ENCODE results near the gene UBE2G2.

Gene UBE2G2

DNA sequence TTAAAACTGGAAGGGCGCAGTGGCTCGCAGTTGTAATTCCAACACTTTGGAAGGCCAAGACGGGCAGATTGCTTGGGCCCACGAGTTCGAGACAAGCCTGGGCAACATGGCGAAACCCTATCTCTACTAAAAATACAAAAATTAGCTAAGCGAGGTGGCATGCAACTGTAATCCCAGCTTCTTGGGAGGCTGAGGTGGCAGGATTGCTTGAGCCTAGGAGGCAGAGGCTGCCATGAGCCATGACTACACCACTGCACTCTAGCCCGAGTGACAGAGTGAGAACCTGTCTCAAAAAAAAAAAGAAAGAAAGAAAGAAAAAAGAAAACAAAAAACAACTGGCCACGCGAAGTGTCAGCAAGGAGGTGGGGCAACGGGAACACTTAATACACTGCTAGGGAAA lies 6.3 kb downstream of the UBE2G2 start:
- no peak for DNase-seq (ENCODE audit: low read depth, low spot score)
- no peak overlapping the region for H3K4me3 ChIP-seq (ENCODE audit: low read length)

DNA sequence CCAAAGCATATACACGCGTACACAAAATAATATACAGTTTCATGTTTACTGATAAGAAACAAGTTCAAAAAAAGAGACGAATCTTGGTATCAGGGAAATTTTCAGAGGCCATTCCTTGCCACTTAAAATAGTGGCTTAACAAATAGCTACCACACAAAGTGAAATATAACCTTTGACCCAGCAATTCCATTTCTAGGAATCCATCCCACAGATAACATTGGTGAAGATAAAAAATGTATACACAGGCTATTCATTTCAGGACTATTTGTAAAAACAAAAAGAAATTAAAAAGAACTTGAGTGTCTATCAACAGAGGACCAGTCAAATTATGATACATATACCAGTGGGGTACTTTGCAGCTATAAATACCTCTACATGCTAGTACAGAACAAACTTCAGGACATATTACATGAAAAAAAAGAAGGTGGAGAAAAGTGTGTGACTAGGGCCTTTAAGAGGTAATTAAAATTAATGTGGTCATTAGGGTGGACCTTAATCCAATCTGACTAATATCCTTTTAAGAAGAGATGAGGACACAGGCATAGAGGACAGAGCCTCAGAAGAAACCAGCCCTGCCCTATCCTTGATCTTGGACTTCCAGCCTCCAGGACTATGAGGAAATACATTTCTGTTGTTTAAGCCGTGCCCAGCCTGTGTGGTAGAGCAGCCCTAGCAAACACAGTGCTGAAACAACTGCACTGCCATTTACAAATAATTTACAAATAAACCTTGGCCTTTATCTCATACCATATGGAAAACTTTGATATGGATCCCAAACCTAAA lies 7.8 kb downstream of the UBE2G2 start:
- DNase-seq (ENCODE audit: low read depth, low spot score), result no peak
- no peak overlapping the region for H3K4me3 ChIP-seq (ENCODE audit: low read length)

DNA sequence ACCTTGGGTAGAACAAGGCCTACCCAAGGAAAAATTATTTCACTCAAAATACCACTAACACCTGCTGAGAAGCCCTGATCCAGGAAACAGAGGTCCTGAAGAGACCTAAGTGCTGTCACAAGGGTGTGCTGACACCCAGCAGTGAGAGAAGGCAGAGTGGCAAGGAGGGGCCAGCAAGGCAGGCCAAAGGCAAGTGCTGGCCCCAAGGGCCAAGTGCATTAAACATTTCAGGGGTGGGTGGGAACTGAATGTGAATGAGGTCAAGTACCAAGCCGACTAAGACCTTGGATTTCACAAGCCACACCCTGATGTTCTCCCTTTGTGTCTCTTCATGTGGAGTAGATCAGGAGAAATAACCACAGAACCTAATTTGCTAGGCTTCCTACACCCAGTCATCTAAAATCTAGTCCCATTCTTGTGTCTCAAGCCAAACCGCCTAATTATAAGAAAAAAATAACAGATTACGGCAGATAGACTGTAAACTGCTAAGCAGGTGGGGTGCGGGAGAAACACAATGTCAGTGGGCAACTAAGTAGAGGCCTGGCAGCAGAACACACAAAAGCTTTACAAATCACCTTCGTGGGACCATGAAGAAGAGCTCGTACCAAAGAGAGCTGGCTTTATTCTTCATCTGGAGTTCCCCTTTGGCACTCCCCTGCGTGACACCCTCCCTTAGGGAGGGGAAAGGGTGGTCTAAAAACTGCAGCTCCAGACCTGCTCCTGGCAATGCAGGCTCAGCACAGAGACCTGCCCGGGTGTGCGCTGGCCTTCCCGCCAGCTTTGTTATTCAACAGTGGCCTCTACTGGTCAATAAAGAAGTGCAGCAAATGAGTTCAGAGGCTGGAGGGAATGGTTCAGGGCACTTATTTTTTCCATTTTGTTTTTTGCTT lies 8.7 kb downstream of the UBE2G2 start:
- H3K4me3 ChIP-seq (ENCODE audit: low read length), result no peak overlapping the region
- peak; percentile 32 for DNase-seq (ENCODE audit: low read depth, low spot score)

DNA sequence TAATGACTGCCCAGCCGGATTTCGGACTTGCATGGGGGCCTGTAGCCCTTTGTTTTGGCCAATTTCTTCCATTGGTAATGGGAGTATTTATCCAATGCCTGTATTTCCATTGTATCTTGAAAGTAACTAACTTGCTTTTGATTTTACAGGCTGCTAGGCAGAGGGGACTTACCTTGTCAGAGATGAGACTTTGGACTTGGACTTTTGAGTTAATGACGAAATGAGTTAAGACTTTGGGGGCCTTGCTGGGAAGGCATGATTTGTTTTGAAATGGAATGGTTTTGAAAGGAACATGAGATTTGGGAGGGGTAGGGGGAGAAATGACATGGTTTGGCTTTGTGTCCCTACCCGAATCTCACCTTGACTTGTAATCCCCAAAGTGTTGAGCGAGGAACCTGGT lies 9.6 kb downstream of the UBE2G2 start:
- no peak overlapping the region for H3K4me3 ChIP-seq (ENCODE audit: low read length)
- no peak for DNase-seq (ENCODE audit: low read depth, low spot score)

DNA sequence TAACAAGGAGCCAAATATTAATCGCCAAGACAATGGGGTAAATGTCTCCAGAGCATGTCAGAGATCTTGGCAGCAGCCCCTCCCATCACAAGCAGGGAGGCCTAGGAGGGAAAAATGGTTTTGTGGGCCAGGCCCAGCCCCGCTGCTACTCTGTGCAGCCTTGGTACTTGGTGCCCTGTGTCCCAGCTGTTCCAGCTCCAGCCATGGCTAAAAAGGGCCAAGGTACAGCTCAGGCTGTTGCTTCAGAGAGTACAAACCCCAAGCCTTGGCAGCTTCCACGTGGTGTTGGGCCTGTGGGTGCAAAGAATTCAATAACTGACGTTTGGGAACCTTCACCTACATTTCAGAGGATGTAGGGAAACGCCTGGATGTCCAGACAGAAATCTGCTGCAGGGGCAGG lies 10.4 kb downstream of the UBE2G2 start:
- no peak overlapping the region for H3K4me3 ChIP-seq (ENCODE audit: low read length)
- DNase-seq (ENCODE audit: low read depth, low spot score), result no peak

DNA sequence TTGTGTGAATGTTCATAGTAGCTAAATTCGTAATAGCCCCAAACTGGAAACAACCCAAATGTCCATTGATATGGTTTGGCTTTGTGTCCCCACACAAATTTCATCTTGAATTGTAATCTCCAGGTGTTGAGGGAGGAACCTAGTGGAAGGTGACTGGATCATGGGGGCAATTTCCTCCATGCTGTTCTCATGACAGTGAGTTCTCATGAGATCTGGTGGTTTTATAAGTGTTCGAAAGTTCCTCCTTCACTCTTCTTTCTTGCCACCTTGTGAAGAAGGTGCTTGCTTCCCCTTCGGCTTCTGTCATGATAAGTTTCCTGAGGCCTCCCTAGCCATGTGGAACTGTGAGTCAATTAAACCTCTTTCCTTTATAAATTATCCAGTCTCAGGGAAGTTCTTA lies 11.3 kb downstream of the UBE2G2 start:
- DNase-seq (ENCODE audit: low read depth, low spot score), result no peak
- H3K4me3 ChIP-seq (ENCODE audit: low read length), result no peak overlapping the region

DNA sequence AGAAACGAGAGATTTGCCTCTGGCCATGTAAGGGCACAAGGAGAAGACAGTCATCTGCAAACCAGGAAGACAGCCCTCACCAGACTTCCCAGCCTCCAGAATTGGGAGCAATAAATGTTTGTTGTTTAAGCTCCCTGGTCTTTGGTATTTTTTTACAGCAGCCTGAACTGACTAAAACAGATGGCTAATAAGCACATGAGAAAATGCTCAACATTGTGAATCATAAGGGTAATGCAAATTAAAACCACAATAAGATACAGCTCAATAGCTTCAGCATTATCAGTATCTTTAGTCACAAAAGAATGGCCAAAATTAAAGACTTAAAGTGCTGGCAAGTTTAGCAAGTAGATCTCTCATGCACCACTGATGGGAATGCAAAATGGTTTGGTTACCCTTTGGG lies 11.7 kb downstream of the UBE2G2 start:
- H3K4me3 ChIP-seq (ENCODE audit: low read length), result no peak overlapping the region
- no peak for DNase-seq (ENCODE audit: low read depth, low spot score)

DNA sequence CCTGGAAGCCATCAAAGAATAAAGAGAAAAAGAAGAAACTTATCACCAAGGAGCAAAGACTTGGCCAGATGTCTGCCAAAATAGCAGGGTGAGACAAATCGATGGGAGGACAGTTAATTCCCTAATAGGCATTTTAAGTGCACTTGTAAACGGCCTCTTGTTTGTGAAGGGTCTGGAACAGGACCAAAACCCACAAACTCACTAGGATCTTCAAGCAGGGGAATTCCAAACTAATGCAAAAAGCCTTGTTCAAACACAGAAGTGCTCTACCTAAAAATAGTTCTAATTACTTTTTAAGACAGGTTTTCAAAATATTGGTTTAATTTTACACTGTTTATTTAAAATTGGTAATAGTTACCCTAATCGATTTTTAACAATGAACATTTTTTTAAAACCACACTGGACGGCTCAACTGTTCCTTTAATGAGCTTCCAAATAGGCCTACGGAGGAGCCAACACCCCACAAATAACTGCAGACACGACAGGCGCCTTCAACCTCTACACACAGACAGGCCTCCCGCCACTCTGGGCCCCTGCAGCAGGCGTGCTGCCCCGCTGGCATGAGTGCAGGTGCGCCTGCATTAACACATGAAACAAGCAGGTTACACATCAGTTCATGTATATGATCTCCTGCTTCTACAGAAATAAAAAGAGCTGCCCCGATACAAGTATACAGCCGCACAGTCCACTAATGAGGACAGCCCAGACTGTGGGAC lies 15.8 kb downstream of the UBE2G2 start:
- DNase-seq (ENCODE audit: low read depth, low spot score), result no peak
- no peak overlapping the region for H3K4me3 ChIP-seq (ENCODE audit: low read length)

DNA sequence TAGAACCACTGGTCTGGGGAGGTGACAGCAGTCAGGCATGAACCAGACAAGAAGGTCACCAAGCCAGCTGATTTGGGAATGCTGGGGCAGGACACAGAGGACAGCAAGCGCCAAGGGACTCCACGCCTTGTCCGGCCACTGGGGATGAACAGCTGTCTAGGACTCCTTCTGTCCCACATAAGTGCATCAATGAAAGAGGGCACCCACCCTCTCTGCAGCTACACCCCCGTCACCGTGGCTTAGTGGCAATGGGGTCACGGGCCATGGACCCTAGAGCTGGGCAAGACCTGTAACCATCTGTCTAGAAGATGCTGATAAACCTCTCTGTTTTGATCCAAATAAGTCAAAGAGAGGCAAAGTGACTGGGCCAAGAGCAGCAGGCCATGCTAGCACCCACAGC lies 16.8 kb downstream of the UBE2G2 start:
- no peak overlapping the region for H3K4me3 ChIP-seq (ENCODE audit: low read length)
- no peak for DNase-seq (ENCODE audit: low read depth, low spot score)

DNA sequence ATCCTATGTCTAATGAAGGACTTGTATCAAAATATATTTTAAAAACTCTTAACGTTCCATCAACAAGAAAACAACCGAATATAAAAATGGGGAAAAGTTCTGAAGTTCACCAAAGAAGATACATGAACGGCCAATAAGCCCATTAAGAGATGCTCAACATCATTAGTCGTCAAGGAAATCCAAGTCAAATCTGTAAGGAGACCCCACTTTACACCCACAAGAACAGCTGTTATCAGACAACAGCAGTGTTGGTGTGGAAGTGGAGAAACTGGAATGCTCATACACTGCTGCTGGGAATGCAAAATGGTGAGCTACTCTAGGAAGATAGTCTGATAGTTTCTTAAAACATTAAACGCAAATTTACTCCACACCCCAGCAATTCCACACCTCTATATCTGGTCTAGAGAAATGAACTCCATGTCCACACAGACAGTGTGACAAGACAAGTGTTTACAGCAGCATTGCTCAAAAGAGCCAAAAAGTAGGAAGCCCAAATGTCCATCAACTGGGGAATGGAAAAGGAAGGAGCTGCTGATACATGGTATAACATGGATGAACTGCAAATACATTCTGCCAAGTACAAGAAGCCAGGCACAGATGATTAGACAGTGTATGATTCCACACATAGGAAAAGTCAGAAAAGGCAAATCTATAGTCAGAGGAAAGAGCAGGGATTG lies 18.5 kb downstream of the UBE2G2 start:
- no peak overlapping the region for H3K4me3 ChIP-seq (ENCODE audit: low read length)
- DNase-seq (ENCODE audit: low read depth, low spot score), result no peak

DNA sequence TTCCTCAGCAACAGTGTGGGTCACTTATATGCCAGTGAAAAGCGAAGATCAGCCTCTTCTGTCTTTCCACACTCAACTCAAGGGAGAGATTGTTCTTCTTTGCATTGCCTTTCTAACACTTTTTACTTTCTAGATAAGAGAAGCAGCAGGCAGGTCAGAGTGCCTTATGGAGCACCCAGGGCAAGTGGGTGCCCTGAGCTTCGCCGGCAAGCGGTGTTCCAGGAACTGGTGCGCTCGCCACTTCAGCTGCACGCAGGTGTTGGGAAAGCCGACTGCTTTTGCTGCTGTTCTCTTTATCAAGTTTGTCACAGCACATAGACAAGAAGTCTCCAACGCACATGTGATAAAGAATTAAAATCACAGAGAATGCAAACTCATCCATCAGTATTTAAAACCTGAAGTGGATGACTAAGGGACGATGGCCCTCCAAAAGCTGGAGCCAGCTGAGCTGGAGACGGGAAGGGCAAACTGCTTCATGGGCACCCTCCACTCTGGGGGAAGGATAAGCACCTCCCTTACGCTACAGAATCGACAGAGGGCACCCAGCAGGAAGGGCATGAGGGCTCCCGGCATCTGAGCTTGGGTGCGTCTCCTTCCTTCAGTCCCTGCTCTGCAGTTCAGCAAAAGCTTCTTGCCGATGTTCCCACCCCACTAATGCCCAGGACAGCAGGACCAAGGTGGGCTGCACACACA lies 20.7 kb downstream of the UBE2G2 start:
- no peak for DNase-seq (ENCODE audit: low read depth, low spot score)
- H3K4me3 ChIP-seq (ENCODE audit: low read length), result no peak overlapping the region

DNA sequence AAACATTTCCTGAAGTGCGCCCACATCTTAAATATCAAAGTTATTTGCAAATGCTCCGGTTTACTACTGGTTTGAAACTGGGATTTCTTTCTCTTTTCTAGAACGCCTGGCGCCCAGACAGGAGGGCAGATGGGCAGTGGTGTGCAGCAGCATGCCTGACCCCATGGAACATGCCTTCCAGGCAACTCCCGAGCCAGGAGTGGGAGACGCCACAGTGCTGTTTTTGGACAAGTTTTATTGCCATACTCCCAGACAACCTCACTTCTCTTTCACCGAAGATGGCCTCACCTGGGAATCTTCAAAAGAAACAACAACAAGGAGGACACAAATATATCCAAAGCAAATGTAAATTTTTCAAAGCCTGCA lies 21.5 kb downstream of the UBE2G2 start:
- no peak for DNase-seq (ENCODE audit: low read depth, low spot score)
- no peak overlapping the region for H3K4me3 ChIP-seq (ENCODE audit: low read length)

DNA sequence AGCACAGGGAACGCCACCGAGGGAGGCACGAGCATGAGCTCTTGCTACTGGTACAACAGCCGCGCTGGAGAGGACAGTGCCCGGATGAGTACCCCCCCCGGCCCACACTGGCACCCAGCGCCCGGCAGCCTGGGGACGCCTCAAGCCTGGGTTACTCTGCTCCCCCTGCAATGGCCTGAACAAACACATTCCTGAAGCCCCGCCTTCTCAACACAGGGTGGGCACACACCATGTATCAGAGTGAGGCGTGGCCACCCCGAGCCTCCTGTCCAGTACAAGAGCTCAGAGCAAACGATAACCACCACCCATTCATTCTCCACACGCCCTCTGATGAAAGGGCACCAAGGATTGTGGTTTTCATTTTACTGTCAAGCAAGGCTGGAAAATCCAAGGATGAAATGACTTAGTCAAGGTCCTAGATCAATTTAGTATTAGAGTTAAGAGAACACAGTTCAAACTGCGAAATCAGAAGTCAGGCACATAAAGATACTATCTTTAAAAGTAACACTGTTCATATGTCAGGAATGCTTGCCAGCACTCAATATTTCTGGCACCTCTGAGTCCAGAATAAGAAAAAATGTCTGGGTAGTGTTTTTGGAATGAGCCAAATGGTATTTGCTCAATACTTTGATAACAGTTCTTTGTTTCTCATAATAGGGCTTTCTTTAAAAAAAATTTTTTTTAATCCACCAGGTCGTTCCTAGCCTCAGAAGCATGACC lies 22.0 kb downstream of the UBE2G2 start:
- no peak for DNase-seq (ENCODE audit: low read depth, low spot score)
- H3K4me3 ChIP-seq (ENCODE audit: low read length), result no peak overlapping the region

DNA sequence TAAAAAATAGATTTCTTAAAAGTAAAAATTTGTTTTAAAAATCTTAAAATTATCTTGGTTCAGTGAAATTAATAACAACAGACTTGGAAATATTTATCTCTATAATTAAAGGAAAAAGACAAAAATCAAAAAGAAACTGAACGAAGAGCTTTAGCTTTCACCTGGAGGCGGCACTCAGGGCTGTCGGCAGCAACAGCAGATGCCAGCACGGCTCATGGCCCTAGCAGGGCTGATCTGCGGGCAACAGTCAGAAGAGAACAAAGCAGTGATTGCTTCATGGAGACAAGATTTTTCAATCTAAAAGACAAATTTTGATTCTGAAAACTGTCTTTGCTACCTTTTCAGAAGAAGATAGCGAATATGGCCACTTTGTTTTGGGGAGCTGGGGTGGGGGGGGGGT lies 22.6 kb downstream of the UBE2G2 start:
- no peak overlapping the region for H3K4me3 ChIP-seq (ENCODE audit: low read length)
- no peak for DNase-seq (ENCODE audit: low read depth, low spot score)

DNA sequence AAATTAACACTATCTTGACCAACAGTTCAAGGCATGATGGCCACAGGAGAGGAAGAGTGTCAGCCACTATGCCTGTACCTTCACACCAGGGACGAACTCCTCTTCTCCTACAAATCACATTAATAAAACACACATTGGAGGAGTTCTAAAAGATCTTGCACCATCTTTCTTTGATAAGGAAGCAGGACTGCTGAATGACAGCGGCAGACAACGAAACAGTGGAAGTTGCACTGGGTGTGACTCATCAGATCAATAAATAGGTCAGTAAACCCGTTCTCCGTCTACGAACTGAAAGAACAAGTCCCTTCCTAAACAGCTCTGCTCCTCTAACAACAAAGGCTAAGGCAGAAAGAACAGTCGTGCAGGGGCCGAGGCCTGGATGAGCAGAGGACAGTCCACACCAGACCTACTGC lies 23.1 kb downstream of the UBE2G2 start:
- no peak for DNase-seq (ENCODE audit: low read depth, low spot score)
- H3K4me3 ChIP-seq (ENCODE audit: low read length), result no peak overlapping the region

DNA sequence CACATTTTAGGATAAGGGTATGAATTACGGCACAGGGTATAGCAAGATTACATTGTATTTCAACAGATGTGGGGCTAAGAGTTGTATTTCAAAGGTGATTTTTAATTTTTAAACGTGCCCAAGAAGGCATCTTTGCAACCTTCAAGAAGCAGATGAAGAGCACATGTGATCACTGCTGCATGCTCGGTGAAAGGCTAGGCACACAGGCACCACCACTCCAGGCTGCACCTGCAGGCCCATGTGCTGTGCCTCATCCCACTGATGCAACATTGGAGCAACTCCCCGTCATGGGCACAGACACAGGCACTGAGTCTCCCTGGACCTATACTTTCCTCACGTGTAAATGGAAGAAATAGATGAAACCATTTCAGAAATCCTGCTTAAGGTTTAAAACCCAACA lies 23.5 kb downstream of the UBE2G2 start:
- no peak overlapping the region for H3K4me3 ChIP-seq (ENCODE audit: low read length)
- no peak for DNase-seq (ENCODE audit: low read depth, low spot score)

DNA sequence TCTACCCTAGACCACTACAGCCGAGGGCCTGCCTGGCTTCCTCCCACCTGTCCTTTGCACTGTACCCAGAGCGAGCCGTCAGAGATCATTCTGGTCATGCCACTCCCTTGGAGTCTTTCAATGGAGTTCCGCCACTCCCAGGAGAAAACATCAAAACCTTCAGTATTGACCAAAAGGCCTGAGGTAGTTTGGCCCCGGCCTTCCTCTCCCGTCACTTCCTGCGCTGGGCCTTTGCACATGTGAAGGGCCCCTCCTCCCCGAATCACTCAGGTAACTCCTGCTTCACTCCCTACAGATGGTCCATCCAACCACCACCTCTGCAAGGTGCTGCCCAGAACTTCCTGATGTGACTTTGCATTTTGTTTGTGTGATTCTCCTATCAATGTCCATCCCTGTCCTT lies 26.6 kb downstream of the UBE2G2 start:
- H3K4me3 ChIP-seq (ENCODE audit: low read length), result no peak overlapping the region
- no peak for DNase-seq (ENCODE audit: low read depth, low spot score)

DNA sequence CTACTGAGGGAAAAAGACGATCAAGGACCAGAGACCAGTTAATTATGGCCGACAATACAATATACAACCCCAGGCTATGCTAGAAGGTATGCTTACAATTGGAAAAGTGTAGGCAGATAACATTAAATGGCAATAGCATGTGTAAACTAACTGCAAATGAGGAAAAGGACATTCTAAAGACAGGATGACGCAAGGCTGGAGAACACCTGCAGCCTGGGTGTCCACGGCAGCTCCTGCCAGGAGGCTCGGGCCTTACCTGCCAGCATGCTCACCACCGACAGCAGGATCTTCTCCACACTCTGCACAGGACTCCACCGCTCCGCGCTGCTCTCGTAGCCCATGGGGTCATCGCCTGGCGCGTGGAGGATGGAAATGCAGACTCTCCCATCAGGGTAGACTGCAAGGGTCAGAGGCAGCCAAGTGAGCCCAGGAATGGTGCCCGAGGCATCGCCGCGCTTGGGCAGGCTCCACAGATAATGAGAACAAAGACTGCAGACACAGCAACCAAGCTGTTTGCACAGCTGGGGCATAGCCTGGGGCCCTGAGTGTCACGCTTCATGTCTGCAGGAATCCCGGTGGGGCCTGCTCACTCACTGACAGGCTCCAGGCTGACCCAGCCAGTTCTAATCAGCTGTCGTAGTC lies 28.2 kb downstream of the UBE2G2 start:
- H3K4me3 ChIP-seq (ENCODE audit: low read length), result no peak overlapping the region
- DNase-seq (ENCODE audit: low read depth, low spot score), result no peak
